RWPE2 (cell line): ENCODE data around the gene CYB5D1.
A peak's percentile ranks its signal among the peaks of the same experiment; 100 is the strongest.

ENCODE experiments used
- ATAC-seq: fragments of 200-7000 bp; cut with Tn5 transposase; 3 replicates; pipeline ENCODE4 v1.9.1; 2021; ENCODE audit warnings: low read depth
- DNase-seq: peaks from one replicate; pipeline ENCODE4 v3.0.0-alpha.2; 2020; ENCODE audit warnings: low spot score
- H3K27ac ChIP-seq: fragments of 450-650 bp; 2 replicates; pipeline ENCODE4 v1.5.1; 2017; ENCODE audit warnings: mild to moderate bottlenecking; ENCODE audit not compliant: poor library complexity, severe bottlenecking
- H3K27me3 ChIP-seq: fragments of 250-450 bp; sonication (Bioruptor Pico); 2 replicates; pipeline ENCODE4 v1.5.1; 2021; ENCODE audit warnings: mild to moderate bottlenecking, moderate library complexity; ENCODE audit not compliant: insufficient read depth, poor library complexity, severe bottlenecking
- H3K36me3 ChIP-seq: fragments of 250-450 bp; sonication (Bioruptor Pico); 2 replicates; pipeline ENCODE4 v1.5.1; 2020; ENCODE audit warnings: low read depth, mild to moderate bottlenecking, moderate library complexity
- H3K4me1 ChIP-seq: fragments of 250-450 bp; sonication (Bioruptor Pico); 2 replicates; pipeline ENCODE4 v1.5.1; 2021; ENCODE audit warnings: mild to moderate bottlenecking, moderate library complexity; ENCODE audit not compliant: insufficient read depth, poor library complexity, severe bottlenecking
- H3K4me3 ChIP-seq: fragments of 250-450 bp; sonication (Bioruptor Pico); 2 replicates; pipeline ENCODE4 v1.5.1; 2021; ENCODE audit warnings: mild to moderate bottlenecking, moderate library complexity; ENCODE audit not compliant: severe bottlenecking
- H3K9me3 ChIP-seq: fragments of 250-450 bp; sonication (Bioruptor Pico); 2 replicates; pipeline ENCODE4 v1.5.1; 2021; ENCODE audit warnings: mild to moderate bottlenecking, moderate library complexity; ENCODE audit not compliant: severe bottlenecking
- CTCF ChIP-seq: fragments of 450-650 bp; IDR thresholded peaks from one replicate; pipeline ENCODE4 v1.5.1; 2017; ENCODE audit warnings: mild to moderate bottlenecking, moderate library complexity; ENCODE audit not compliant: poor library complexity, severe bottlenecking

CYB5D1 gene

DNA sequence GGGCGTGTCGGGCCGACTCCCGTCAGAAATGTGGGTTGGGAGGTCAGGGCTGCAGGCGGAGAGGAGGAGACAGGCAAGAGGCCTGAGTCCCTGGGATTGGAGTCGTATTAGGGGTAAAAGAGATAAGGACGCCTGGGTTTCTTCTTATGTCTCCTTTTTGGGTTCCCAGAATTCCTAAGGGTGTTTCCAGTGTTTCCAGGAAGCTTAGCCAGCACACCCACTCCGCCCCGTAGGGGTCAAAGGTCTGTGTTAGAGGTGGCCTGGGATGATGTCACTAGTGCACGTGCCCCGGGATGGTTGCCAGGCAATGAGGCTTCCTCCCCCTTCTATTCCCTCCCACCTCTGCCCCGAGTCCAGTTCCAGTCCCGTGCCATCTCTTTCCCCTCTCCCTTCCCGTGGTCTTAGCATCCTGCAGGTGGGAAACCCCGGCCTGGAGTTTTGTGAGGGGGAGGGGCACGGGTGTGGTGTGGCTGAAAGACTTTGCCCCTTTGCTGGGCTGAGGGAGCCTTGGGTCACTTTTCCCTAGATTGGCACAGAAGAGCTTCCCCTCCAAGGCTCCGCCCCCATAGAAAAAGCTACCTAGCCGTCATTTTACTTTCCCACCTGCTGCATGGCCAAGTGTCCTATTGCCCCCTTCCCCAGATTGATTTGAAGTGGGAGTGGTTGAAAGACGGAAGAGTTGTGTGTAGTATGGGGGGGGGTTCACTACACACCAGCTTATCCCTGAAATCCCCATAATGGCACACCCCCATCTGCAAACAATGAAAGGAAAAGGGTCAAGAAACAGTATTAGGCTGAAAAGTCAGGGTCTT is 21.0 kb upstream of the CYB5D1 start:
- H3K4me1 ChIP-seq = peaks cover 21% of the 10 kb centered on the region
- no peaks in the 10 kb centered on the region for H3K9me3 ChIP-seq
- no peak for ATAC-seq
- H3K4me3 ChIP-seq = peak overlapping the region; percentile 58
- H3K27ac ChIP-seq = peak overlapping the region; percentile 92
- DNase-seq = no peak
- H3K27me3 ChIP-seq = no peaks in the 10 kb centered on the region
- TF ChIP-seq CTCF = no peak
- peaks cover 12% of the 10 kb centered on the region for H3K36me3 ChIP-seq

DNA sequence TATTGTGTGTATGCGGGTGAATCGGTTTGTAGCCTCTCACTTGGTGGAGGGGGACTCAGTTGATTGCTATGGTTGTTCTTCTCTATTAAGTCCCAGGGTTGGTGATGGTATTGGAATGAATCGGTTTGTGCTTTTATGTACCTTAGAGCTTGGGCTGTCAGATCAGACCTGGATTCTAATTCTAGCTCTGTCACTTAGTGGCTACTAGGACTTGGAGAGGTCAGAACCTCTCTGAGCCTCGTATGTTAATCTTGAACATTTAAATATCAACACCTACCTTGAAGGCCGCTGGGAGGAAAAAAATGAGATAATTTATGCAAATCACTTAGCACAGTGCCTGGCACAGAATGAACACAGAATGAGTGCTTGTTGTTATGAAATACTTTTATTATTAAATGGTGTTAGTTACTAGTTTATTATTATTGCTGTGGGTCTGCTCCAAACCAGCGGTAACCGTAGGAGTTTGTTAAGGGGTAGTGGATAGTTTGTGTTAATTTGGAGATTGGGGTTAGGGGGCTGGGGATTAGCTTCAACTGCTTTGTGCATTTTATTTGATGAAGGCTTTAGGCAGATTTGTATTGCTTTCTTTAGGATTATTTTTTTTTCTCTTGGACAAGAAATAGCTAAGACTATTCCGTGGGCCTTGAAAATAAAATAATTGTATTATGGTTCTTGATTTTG is 20.3 kb upstream of the CYB5D1 start:
- ATAC-seq (no peak), DNase-seq (no peak)
- Histone ChIP-seq H3K9me3 (no peaks in the 10 kb centered on the region), H3K27me3 (no peaks in the 10 kb centered on the region), H3K4me3 (peak overlapping the region; percentile 58), H3K4me1 (peaks cover 21% of the 10 kb centered on the region), H3K27ac (peak overlapping the region; percentile 92), H3K36me3 (peaks cover 12% of the 10 kb centered on the region)
- TF ChIP-seq CTCF = no peak

DNA sequence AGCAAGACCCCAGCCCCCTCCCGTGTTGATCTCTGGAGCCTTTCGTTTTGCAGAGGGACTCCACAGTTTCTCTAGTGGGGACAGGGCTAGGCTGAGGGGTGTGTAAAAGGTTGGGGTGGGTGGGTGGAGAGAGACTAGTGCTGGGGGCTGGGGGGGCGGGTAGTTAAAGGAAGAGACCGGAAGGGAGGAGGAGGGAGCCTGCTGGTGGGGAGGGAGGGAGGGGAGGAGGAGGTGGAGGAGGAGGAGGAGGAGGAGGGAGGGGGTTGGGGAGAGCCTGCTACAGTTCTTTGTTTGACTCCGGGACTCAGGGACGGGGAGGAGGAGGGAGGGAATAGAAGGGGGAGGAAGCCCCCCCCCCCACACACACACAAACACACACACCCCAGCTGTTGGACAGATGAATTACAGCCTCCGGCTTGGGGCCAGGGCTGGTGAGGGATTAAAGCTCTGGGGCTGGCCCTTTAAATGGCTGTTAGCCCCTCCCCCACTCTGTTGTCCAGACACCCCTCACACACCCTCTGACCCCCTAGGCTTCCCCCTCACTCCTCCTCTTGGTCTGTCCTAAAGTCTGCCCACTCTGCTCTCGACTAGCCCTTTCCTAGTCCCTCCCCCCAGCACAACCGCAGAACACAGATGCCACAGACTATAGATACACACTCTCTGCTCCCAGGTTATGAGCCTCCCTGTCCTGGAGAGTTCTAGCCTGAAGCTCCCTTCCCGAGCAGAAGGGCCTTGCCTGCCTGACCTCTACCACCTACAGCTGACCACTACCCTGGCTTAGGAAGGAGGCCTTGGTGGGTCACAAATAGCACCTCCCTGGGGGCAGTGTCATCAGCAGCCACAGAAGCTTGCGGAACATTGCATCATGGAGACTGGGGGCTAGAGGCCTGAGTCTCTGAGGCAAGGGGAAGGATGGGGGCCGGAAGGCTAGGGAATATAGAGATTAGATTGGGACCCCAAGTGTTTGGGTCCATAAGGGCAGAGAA is 19.4 kb upstream of the CYB5D1 start:
- TF ChIP-seq CTCF = no peak
- peaks cover 12% of the 10 kb centered on the region for H3K36me3 ChIP-seq
- H3K4me3 ChIP-seq = peak overlapping the region; percentile 58
- peak overlapping the region; percentile 97 for H3K27ac ChIP-seq
- DNase-seq = no peak
- no peaks in the 10 kb centered on the region for H3K9me3 ChIP-seq
- no peaks in the 10 kb centered on the region for H3K27me3 ChIP-seq
- peaks cover 21% of the 10 kb centered on the region for H3K4me1 ChIP-seq
- no peak for ATAC-seq

DNA sequence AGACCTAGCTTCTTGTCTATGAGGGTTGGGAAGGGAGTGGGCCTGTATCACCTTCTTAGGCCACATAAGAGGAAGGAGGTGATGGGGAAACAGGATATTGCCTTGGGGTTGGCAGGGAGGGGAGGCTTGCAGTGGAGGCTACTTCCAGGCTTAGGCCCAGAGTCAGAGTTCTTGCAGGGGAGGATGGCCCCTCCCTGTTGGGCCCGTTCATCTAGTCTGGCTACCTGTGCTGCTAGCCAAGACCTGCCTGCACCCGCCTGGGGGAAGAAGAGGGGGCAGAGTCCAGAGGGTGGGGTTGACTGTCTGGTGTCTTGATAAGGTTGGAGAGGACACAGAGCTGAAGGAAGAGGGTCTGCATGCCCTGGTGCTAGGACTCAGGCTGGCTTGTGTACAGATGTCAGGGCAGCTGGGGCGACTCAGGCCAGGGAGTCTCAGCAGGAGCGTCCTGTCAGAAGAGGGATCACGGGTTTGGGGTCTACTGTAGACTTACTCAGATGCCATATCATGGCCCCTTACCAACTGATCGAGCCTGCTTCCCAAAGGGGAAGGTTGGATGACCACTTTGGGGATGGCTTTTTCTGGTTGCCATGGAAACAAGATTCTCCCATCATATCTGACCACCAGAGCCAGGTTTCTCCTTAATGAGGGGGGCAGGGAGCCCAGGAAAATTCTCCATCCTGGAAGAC is 18.5 kb upstream of the CYB5D1 start:
- Histone ChIP-seq H3K4me3 (no peak overlapping the region), H3K4me1 (peaks cover 21% of the 10 kb centered on the region), H3K27ac (peak overlapping the region; percentile 97)

More for the DNA sequence above, 18.5 kb upstream of the CYB5D1 start:
- Histone ChIP-seq H3K9me3 (no peaks in the 10 kb centered on the region), H3K27me3 (no peaks in the 10 kb centered on the region), H3K36me3 (peaks cover 12% of the 10 kb centered on the region)
- ATAC-seq (no peak), DNase-seq (no peak)
- no peak for TF ChIP-seq CTCF
